T-helper 2 cell treated with Interferon-gamma antibody and Interleukin-4, amounts not matched to agents 5 μg/mL and 100 μg/mL, for 36 hours (primary cell): ENCODE results near the gene CPA5.

Experiments
- DNase-seq: peaks from one replicate; pipeline ENCODE4 v3.0.0; 2021; ENCODE audit warnings: low spot score
- H3K27ac Mint-ChIP-seq: one replicate; pipeline ENCODE4 v1.8.0; 2021; ENCODE audit warnings: mild to moderate bottlenecking, mixed read lengths
- H3K27me3 Mint-ChIP-seq: one replicate; pipeline ENCODE4 v1.8.0; 2021; ENCODE audit warnings: low read depth, mixed read lengths
- H3K36me3 Mint-ChIP-seq: one replicate; pipeline ENCODE4 v1.8.0; 2021; ENCODE audit warnings: low read depth, mixed read lengths
- H3K4me1 Mint-ChIP-seq: one replicate; pipeline ENCODE4 v1.8.0; 2021; ENCODE audit warnings: low read depth, mixed read lengths
- H3K4me3 Mint-ChIP-seq: one replicate; pipeline ENCODE4 v1.8.0; 2022; ENCODE audit warnings: mild to moderate bottlenecking, moderate library complexity, mixed read lengths
- H3K9me3 Mint-ChIP-seq: one replicate; pipeline ENCODE4 v1.8.0; 2021; ENCODE audit warnings: mixed read lengths

Gene CPA5

DNA sequence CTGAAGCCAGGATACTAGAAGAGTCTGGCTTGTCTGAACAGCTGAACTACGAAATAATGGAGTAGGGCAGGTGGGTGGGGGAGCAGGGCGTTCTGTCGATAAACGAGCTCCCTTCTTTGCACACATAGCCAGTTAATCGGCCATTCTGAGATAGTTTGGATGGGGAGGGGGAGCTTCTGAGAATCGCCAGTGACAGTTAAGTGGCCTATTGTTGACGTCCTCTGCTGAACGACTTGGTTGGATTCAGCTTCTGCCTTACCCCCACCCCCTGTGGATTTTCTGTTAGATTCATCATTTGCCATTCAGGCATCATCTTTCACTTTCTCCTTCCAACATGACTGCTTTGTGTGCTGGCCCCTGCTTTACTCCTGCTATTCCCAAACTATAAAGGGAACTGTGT is 520 bp downstream of the CPA5 start:
- Mint-ChIP-seq H3K27ac (no peak overlapping the region), H3K9me3 (no peaks in the 10 kb centered on the region), H3K4me3 (no peak overlapping the region), H3K4me1 (no peaks in the 10 kb centered on the region), H3K36me3 (no peaks in the 10 kb centered on the region), H3K27me3 (peaks cover 8% of the 10 kb centered on the region)
- DNase-seq: no peak

GRCh38 chr7:130345725-130346124 is 1.1 kb downstream of the CPA5 start:
- peaks cover 8% of the 10 kb centered on the region for H3K27me3 Mint-ChIP-seq
- H3K9me3 Mint-ChIP-seq: no peaks in the 10 kb centered on the region
- no peak overlapping the region for H3K4me3 Mint-ChIP-seq
- H3K27ac Mint-ChIP-seq: no peak overlapping the region
- no peak for DNase-seq
- H3K4me1 Mint-ChIP-seq: no peaks in the 10 kb centered on the region
- no peaks in the 10 kb centered on the region for H3K36me3 Mint-ChIP-seq

GRCh38 chr7:130346177-130346905 is 1.7 kb downstream of the CPA5 start:
- Mint-ChIP-seq H3K9me3 (no peaks in the 10 kb centered on the region), H3K4me3 (no peak overlapping the region), H3K4me1 (peaks cover under 1% of the 10 kb centered on the region), H3K36me3 (no peaks in the 10 kb centered on the region), H3K27me3 (peaks cover 8% of the 10 kb centered on the region), H3K27ac (no peak overlapping the region)
- no peak for DNase-seq

DNA sequence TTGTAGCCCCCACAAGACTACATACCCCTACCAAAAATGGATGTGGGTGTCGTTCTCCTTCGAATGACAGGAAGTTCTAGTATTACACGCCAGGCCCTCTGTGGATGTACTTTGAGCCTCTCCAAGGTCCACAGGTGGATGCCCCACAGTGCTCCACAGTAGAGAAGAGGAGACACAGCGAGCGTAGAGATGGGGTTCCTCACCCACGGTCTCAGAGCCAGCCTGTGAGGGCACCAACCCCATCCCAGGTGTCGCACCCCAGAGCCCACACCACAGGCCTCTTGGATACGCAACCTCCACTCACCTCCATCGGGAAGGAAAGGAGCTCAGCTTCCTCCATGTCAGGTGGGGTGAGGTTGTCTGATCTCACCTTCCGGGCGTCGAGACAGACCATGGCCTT is 2.3 kb downstream of the CPA5 start:
- Mint-ChIP-seq H3K27ac (no peak overlapping the region), H3K4me1 (peaks cover 2% of the 10 kb centered on the region), H3K4me3 (no peak overlapping the region), H3K9me3 (no peaks in the 10 kb centered on the region), H3K36me3 (no peaks in the 10 kb centered on the region), H3K27me3 (peaks cover 8% of the 10 kb centered on the region)
- no peak for DNase-seq

GRCh38 chr7:130349911-130350782 is 5.5 kb downstream of the CPA5 start:
- DNase-seq: no peak
- Mint-ChIP-seq H3K27me3 (no peaks in the 10 kb centered on the region), H3K27ac (no peak overlapping the region), H3K4me3 (no peak overlapping the region), H3K9me3 (no peaks in the 10 kb centered on the region), H3K4me1 (peaks cover 2% of the 10 kb centered on the region), H3K36me3 (no peaks in the 10 kb centered on the region)

- Mint-ChIP-seq H3K36me3 (no peaks in the 10 kb centered on the region), H3K27me3 (no peaks in the 10 kb centered on the region), H3K9me3 (no peaks in the 10 kb centered on the region), H3K27ac (no peak overlapping the region), H3K4me1 (peaks cover 2% of the 10 kb centered on the region), H3K4me3 (no peak overlapping the region)
- no peak for DNase-seq
Observed at GRCh38 chr7:130350945-130351790, 6.6 kb downstream of the CPA5 start.

DNA sequence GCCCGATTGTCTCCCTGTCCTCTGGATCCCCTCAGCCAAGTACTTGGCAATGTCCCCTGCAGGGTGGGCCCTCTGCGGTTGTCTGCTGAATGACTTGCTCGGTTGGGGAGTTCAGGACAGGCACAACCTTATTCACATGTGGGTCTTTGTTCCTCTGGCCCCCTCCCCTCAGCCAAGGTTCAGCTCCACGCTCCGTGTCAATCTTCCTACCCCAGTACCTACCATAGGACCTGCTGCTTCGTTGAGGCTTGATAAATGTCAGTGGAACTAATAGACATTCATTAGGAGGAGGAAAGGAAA is 7.1 kb downstream of the CPA5 start:
- Mint-ChIP-seq H3K36me3 (no peaks in the 10 kb centered on the region), H3K9me3 (no peaks in the 10 kb centered on the region), H3K4me3 (no peak overlapping the region), H3K27me3 (no peaks in the 10 kb centered on the region), H3K27ac (no peak overlapping the region), H3K4me1 (peaks cover 2% of the 10 kb centered on the region)
- no peak for DNase-seq

DNA sequence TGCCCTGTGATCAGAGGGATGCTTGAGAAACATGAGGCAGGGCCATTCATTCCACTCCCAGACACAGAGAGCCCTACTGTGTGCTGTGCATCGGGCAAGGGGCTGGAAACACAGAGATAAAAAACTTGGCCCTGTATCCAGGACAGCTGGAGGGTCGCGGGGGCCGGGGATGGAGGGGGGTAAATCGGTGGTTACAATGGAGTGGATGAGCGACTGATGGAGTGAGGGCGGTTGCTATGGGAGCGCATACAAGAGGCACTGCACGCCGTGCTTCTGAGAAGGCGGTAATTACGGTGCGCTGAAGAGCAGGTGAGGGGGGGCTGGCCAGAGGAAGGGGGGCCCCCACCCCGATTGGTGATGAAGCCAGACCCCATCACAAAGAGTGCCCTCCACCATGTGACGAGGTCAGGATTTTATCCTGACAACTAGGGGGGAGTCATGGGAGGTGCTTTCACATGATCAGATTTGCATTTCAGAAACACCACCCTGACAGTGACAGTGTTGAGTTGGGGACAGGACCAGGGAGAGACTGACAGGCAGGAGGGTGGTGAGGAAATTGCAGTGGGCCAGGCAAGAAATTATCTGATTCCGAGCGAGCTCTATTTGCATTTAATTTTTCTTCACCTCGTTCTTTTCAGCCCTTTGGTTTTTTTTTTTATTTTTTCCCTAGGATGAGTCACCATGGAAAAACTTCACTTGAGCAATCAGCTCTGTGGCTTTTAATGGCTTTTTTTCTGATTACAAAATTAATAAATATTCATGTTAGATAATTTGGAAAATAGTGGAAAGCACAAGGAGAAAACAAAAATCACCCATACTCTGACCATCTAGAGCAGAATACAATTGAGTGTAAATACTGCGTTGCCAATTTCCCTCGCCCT is 7.8 kb downstream of the CPA5 start:
- H3K9me3 Mint-ChIP-seq: no peaks in the 10 kb centered on the region
- H3K4me1 Mint-ChIP-seq: peaks cover 2% of the 10 kb centered on the region
- DNase-seq: no peak
- H3K36me3 Mint-ChIP-seq: no peaks in the 10 kb centered on the region
- H3K27me3 Mint-ChIP-seq: no peaks in the 10 kb centered on the region
- no peak overlapping the region for H3K27ac Mint-ChIP-seq
- no peak overlapping the region for H3K4me3 Mint-ChIP-seq

DNA sequence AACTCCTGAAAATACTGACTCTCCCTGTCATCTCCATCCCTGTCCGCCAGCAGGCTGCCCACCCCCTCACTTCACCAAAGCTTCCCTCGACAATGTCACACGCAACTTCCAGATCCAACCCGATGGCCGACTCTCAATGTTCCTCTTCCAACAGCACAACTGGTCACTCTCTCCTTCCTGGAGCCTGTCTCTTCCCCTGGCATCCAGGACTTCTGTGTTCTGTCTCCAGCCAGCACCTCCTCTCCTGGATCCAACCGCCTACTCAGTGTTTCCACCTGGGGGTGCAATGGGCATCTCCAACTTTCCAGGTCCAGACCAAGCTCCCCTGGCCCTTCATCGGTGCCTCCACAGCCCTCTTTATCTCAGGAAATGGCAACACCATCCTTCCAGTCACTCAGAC is 8.6 kb downstream of the CPA5 start:
- no peak overlapping the region for H3K27ac Mint-ChIP-seq
- no peaks in the 10 kb centered on the region for H3K9me3 Mint-ChIP-seq
- no peaks in the 10 kb centered on the region for H3K36me3 Mint-ChIP-seq
- H3K27me3 Mint-ChIP-seq: no peaks in the 10 kb centered on the region
- peaks cover 2% of the 10 kb centered on the region for H3K4me1 Mint-ChIP-seq
- no peak for DNase-seq
- no peak overlapping the region for H3K4me3 Mint-ChIP-seq

- no peak for DNase-seq
Observed at GRCh38 chr7:130356121-130356875, 11.7 kb downstream of the CPA5 start.

DNA sequence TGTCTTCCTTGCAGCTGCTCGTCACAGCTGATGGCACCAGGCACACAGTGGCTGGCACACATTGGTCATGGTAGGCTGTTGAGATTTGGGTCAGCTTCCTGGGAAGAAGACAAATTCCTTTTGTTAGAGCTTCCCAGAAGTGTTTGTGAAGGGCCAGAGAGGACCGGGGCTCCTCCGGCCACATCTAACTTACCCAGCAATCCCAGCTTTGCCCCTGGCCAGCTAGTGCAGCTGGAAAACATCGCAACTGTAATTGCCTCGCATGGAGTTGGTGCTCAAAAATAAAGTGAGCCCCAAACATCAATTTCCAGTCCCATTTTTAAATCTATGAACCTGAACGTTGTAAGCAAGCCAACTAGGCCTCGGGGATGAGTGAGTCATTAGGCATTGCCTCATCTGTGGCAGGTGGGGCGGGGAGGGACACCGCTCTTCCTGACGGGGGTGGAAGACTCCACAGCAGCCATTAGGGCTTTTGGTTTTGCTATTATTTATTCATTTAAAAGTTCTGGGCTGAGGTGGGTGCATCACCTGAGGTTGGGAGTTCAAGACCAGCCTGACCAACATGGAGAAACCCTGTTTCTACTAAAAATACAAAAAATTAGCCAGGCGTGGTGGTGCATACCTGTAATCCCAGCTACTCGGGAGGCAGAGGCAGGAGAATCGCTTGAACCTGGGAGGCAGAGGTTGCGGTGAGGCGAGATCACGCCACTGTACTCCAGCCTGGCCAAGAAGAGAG is 12.4 kb downstream of the CPA5 start:
- no peaks in the 10 kb centered on the region for H3K27me3 Mint-ChIP-seq
- H3K27ac Mint-ChIP-seq: no peak overlapping the region
- H3K9me3 Mint-ChIP-seq: peaks cover 22% of the 10 kb centered on the region
- no peaks in the 10 kb centered on the region for H3K4me1 Mint-ChIP-seq
- no peak overlapping the region for H3K4me3 Mint-ChIP-seq
- no peak for DNase-seq
- H3K36me3 Mint-ChIP-seq: peaks cover 1% of the 10 kb centered on the region

More at GRCh38 chr7:130356121-130356875, 11.7 kb downstream of the CPA5 start:
- Mint-ChIP-seq H3K4me1 (peaks cover 2% of the 10 kb centered on the region), H3K27me3 (no peaks in the 10 kb centered on the region), H3K27ac (no peak overlapping the region), H3K9me3 (peaks cover 21% of the 10 kb centered on the region), H3K4me3 (no peak overlapping the region), H3K36me3 (peaks cover 1% of the 10 kb centered on the region)

DNA sequence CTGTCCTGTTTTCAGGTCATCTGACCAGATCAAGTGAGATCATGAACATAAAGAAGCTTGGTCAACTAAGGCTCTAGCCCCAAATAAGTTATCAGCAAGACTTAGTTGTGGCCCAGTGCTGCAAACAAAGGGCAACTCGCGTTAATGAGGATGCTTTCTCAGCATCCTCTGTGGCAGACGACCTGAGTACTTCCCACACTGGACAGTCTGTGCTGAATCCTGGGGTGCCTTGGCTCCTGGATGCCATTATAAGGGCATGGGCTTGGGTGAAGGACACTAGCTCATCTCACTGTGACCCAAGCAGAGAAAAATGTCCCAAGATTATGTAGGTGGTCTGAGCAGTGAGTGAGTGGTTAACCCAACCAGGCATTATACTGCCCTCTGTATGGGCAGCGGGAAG is 13.9 kb downstream of the CPA5 start:
- Mint-ChIP-seq H3K9me3 (peaks cover 22% of the 10 kb centered on the region), H3K4me1 (peaks cover 2% of the 10 kb centered on the region), H3K27ac (no peak overlapping the region)

More for the DNA sequence above, 13.9 kb downstream of the CPA5 start:
- DNase-seq: no peak
- Mint-ChIP-seq H3K4me3 (no peak overlapping the region), H3K27me3 (no peaks in the 10 kb centered on the region), H3K36me3 (peaks cover 1% of the 10 kb centered on the region)
